GM18858 (cell line): Measurements from ENCODE around the gene RAB11A.

ENCODE experiments used
- ATAC-seq: cut with Tn5 transposase; IDR thresholded peaks from one replicate; pipeline ENCODE4 v1.9.1; 2021; ENCODE audit not compliant: unreplicated experiment

RAB11A gene

GRCh38 chr15:65869126-65869953 is at the start of gene RAB11A:
Gene RAB11A (plus strand): TSS chr15:65869491. CDS start chr15:65869586, 95 bp downstream.
- ATAC-seq, result peak; percentile 65

GRCh38 chr15:65819563-65819960 is 49.7 kb upstream of the RAB11A start:
- ATAC-seq, result no peak

GRCh38 chr15:65821070-65821469 is 48.2 kb upstream of the RAB11A start:
- ATAC-seq, result no peak

GRCh38 chr15:65822316-65822715 is 47.0 kb upstream of the RAB11A start:
- no peak for ATAC-seq

GRCh38 chr15:65824031-65824743 is 45.1 kb upstream of the RAB11A start:
- ATAC-seq, result no peak

GRCh38 chr15:65824941-65825544 is 44.2 kb upstream of the RAB11A start:
- ATAC-seq, result no peak

DNA sequence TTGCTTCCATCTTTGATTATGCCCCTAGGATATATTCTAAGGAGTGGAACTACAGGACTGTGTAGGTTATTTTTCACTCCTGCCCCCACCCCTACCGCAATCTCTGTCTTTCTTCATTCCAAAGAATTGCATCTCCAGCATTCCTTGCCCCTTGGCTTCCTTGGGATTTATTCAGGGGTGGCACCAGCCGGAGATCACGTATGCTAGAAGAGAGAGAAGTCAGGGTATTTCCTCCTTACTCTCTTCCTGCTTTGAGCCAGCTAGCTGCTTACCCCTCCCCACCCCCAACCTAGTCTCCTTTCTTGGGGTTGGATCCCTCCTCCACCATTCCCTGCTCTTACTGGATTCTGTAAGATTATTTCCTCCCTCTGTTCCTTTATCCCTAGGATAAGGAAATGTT is 42.2 kb upstream of the RAB11A start:
- ATAC-seq, result no peak

DNA sequence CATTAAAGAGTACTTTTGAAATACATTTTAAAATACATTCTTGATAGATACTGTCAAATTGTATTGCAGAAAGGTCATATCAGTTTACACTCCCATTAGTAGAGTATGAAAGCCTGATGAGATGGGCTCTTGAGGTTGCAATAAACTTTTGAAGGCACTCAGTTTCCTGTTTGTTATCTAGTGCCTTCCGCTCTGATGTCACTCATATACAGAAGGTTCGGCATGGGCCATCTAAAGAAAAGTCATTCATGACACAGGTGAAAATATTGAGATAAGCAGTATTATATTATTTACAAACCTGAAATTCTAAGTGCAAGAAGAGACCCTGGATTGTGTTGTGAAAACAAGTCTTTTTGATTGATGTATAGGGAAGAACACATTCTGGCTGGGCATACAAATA is 40.7 kb upstream of the RAB11A start:
- no peak for ATAC-seq

GRCh38 chr15:65829130-65829764 is 40.0 kb upstream of the RAB11A start:
- ATAC-seq, result no peak

DNA sequence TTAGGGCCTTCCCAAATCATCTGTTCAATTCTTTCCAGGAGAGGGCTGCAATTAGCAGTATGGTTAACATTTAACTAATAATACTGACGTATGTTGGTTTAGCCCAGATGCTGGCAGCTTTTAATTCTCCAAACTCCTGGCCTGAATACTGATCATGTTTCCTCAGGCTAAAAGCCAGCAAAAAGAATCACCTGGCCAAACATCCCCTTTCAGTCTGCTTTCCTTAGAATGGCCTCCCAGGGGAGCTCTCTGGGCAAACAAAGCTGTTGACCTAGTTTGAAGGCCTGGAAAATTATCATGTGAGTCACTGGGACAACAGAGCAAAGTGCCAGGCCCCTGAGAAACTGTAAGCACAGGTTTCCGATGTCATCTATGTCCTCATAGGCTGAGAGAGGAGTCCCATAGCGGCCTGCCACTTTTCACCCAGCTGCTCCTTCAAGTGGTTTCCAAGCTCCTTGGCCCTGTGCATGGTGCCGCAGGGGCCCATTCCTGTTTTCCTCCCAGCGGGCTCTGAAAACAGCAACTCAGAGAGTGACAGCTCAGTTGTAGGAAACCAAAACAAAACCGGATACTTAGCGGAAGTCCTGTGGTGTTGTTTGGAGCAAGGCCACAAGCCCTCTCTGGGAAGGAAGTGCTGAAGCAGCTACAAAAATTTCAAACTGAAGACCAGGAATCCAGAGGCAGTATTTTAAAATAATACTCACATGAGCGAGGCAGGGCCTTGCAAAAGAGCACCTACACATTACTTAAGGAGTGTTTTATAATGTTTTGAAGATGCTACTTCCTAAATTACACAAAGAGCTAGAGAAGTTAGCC is 36.5 kb upstream of the RAB11A start:
- no peak for ATAC-seq

- no peak for ATAC-seq
Observed at GRCh38 chr15:65833501-65834205, 35.6 kb upstream of the RAB11A start.

- ATAC-seq, result no peak
Observed at GRCh38 chr15:65834603-65835282, 34.5 kb upstream of the RAB11A start.

DNA sequence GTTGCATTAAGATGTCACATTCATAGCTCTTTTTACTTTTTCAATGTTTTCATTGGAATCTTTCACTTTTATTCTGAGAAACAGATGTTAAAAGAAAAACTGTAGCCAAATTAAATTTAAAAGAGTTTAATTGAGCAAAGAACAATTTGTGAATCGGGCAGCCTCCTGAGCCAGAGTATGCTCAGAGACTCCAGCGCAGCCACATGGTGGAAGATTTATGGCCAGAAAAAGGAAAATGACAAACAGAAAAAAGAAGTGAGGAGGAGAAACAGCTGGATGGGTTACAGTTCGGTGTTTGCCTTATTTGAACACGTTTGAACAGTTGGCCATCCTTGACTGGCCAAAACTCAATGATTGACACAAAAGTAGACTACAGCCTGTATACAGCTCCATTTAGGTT is 33.8 kb upstream of the RAB11A start:
- ATAC-seq, result no peak

- ATAC-seq, result no peak
Observed at GRCh38 chr15:65836665-65837064, 32.6 kb upstream of the RAB11A start.

DNA sequence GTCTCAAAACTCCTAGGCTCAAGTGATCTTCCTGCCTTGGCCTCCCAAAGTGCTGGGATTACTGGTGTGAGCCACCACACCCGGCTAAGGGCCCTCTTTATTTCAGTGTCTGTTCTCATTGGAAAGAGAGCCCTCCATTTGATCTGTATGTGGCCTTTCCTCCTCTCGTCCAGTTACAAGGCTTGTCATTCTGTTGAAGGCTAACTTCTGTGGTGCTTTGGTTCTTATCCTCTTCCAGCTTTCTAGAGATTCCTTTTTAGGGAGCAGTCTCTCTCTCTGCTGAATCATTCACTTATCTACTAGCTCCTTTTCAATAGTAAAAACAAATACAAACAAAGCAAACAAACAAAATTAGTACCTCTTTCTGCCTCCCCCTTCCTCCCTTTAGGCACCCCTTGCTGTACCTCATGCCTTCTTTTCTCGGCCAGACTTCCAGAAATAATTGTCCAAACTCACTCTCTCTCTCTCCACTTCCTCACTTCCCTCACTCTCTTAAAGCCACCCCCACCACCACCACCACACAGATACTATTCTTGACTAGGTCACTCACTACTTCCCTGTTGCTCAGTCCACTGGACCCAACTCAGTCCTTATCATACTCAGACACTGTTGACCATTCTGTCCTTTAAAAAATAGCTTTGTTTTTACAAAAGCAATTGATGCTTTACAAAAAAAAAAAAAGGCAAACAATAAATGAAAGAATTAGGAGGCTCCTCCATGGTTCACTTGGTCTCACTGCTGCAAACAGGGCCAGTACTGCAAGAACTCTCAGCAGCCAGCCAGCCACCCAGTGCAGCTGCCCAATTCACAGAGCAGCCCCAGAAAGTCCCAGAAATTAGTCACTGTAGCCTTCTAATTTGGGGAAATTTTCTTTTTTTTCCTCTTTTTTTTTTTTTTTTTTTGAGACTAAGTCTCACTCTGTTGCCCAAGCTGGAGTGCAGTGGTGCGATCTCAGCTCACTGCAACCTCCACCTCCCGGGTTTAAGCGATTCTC is 31.7 kb upstream of the RAB11A start:
- ATAC-seq, result no peak

GRCh38 chr15:65839354-65839901 is 29.9 kb upstream of the RAB11A start:
- ATAC-seq, result no peak

- ATAC-seq, result no peak
Observed at GRCh38 chr15:65839985-65840384, 29.3 kb upstream of the RAB11A start.
